ENCODE data around the gene PRMT3. TPM values are rescaled to one million over a fixed set of nuclear protein-coding genes. Genes with fewer than 3 reads are reported as not detected.
"Not testable (repeated sequence)": the region's sequence is repeated elsewhere in the genome, so short reads cannot be mapped to it uniquely, and the experiment has no call there.

Gene PRMT3
- total RNA-seq, 3 donors from 2014 or later: 11.6 to 12.7 (median 11.8) TPM

DNA sequence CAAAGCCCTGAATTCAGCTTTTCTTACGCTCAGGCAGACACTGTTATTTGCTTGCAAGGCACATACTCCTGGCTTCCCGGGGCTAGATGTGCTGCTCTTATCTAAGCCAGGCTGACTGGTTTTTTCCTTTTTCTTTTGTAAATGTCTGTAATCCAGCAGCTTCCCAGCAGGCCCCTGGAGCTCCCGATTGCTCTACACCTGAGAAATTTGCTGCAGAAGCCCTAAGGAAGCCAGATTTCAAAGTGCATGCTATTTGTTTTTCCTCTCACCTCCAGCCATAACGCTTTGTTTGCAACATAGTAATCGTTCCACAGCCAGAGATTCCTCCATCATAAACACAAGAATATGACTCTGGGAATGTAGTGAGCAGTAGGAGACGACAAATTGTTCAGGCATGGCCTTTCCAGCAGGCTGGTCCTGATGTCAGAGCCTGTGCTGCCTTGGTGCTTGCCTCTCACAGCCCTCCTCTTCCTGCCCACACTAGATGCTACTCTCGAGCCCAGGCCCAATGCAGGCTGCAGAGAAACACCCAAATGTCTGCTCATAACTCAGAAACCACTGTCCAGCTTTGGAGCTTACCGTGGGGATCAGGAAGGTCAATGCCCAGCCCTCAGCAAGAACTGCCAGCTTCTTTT, 157.2 kb downstream of the PRMT3 start:
- intact Hi-C loops (cut with DNase I, micrococcal nuclease): no loop called here
- Histone ChIP-seq H3K4me1 (ENCODE audit: low read depth) (no peaks in the 10 kb centered on the region), H3K4me3 (no peak overlapping the region), H3K9me3 (no peaks in the 10 kb centered on the region), H3K36me3 (ENCODE audit: low read depth) (no peaks in the 10 kb centered on the region)
- no peak for TF ChIP-seq CTCF (IDR thresholded peaks at IDR 0.05)
- ATAC-seq (no peak), DNase-seq (no peak)

DNA sequence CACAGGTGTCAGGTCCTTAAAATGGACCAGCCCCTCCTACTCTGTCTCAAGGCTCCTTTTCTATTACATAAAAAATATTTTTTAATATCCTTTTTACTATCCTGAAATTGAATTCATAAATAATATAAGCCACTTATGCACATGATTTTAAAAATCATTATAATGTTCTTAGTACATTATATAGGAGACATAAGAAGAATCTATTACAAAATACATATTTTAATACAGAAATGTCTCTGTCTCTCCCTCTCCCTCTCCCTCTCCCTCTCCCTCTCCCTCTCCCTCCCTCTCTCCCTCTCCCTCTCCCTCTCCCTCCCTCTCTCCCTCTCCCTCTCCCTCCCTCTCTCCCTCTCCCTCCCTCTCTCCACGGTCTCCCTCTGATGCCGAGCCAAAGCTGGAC, 159.9 kb downstream of the PRMT3 start:
- Histone ChIP-seq H3K4me3 (no peak overlapping the region), H3K36me3 (ENCODE audit: low read depth) (no peaks in the 10 kb centered on the region), H3K4me1 (ENCODE audit: low read depth) (no peaks in the 10 kb centered on the region), H3K9me3 (no peaks in the 10 kb centered on the region)
- TF ChIP-seq CTCF (IDR thresholded peaks at IDR 0.05): no peak
- ATAC-seq (no peak), DNase-seq (no peak)
- intact Hi-C loops (cut with DNase I, micrococcal nuclease): no loop called here

- no peak overlapping the region for H3K4me3 ChIP-seq
- TF ChIP-seq CTCF (IDR thresholded peaks at IDR 0.05): no peak
- DNase-seq (no peak), ATAC-seq (no peak)
- no peaks in the 10 kb centered on the region for H3K36me3 ChIP-seq (ENCODE audit: low read depth)
- H3K9me3 ChIP-seq: no peaks in the 10 kb centered on the region
- H3K4me1 ChIP-seq (ENCODE audit: low read depth): no peaks in the 10 kb centered on the region
- intact Hi-C loops (cut with DNase I, micrococcal nuclease): no loop called here
These were observed 163.6 kb downstream of the PRMT3 start for GRCh38 chr11:20551096-20551495.

GRCh38 chr11:20555783-20556182, 168.3 kb downstream of the PRMT3 start:
- H3K36me3 ChIP-seq (ENCODE audit: low read depth): no peaks in the 10 kb centered on the region
- DNase-seq: no peak
- no peaks in the 10 kb centered on the region for H3K4me1 ChIP-seq (ENCODE audit: low read depth)
- no peak for ATAC-seq
- H3K9me3 ChIP-seq: no peaks in the 10 kb centered on the region
- TF ChIP-seq CTCF (IDR thresholded peaks at IDR 0.05): no peak
- H3K4me3 ChIP-seq: no peak overlapping the region
- intact Hi-C loops (cut with DNase I, micrococcal nuclease): no loop called here

- H3K9me3 ChIP-seq; DNase-seq; H3K36me3 ChIP-seq (ENCODE audit: low read depth); intact Hi-C loops (cut with DNase I, micrococcal nuclease); H3K4me1 ChIP-seq (ENCODE audit: low read depth); ATAC-seq; H3K4me3 ChIP-seq: not testable (repeated sequence)
These were observed 168.9 kb downstream of the PRMT3 start for GRCh38 chr11:20556396-20556795.

- no peak for DNase-seq
- Histone ChIP-seq H3K36me3 (ENCODE audit: low read depth) (no peaks in the 10 kb centered on the region), H3K4me3 (no peak overlapping the region), H3K4me1 (ENCODE audit: low read depth) (no peaks in the 10 kb centered on the region), H3K9me3 (no peaks in the 10 kb centered on the region)
- intact Hi-C loops (cut with DNase I, micrococcal nuclease): no loop called here
- no peak for TF ChIP-seq CTCF (IDR thresholded peaks at IDR 0.05)
- no peak for ATAC-seq
These were observed 171.2 kb downstream of the PRMT3 start for GRCh38 chr11:20558741-20559140.

Other genes starting within 250 kb of the PRMT3 start
- not detected for gene DBX1, start 227.2 kb upstream of the PRMT3 start, total RNA-seq
- gene HTATIP2, start 24.0 kb upstream of the PRMT3 start, total RNA-seq: 100 to 1,000 TPM in 2 of 3 donors, 10 to 100 TPM in 1; 72.6 to 148 (median 129) TPM
- not detected for gene SLC6A5, start 211.9 kb downstream of the PRMT3 start, total RNA-seq

Measured in mucosa of descending colon (tissue), 3 donors.